ENCODE results near the gene SNURF.
"Not testable (repeated sequence)": the region's sequence is repeated elsewhere in the genome, so short reads cannot be mapped to it uniquely, and the experiment has no call there.

Gene SNURF

DNA sequence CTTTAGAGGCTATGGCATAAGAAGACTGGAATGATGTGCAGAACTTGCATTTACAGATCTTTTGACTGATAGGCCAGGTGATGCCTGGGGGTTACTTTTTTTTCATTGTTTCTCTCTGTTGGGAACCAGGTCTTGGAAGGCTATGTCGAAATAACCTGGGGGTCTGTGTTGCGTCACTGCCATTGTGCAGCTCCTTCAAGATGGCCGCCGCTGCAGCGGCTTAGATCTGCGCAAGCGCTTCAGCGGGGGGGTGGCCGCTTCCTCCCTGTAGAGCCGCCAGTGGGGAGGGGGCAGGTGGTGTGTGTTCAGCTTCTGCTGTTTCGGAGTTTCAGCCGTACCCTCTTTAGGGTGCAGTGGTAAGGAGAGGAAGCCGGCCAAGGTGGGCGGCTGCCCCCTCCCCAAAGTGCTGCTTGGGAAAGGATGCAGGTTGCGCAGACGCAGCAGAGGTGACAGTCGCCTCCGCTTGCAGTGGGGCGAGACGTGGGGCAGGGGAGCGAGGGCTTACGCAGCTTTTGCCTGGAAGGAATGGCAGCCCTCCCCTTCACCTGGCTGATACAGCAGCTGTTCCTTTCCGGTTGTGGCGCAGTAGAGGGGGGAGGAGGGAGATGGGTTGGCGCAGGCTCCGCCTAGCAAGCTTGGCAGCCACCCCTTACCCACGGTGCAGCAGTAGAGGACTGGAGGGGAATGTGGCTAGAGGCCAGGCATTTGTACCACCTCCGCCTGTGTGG is 1.5 kb downstream of the SNURF start:
- TF ChIP-seq, protein P1, sequence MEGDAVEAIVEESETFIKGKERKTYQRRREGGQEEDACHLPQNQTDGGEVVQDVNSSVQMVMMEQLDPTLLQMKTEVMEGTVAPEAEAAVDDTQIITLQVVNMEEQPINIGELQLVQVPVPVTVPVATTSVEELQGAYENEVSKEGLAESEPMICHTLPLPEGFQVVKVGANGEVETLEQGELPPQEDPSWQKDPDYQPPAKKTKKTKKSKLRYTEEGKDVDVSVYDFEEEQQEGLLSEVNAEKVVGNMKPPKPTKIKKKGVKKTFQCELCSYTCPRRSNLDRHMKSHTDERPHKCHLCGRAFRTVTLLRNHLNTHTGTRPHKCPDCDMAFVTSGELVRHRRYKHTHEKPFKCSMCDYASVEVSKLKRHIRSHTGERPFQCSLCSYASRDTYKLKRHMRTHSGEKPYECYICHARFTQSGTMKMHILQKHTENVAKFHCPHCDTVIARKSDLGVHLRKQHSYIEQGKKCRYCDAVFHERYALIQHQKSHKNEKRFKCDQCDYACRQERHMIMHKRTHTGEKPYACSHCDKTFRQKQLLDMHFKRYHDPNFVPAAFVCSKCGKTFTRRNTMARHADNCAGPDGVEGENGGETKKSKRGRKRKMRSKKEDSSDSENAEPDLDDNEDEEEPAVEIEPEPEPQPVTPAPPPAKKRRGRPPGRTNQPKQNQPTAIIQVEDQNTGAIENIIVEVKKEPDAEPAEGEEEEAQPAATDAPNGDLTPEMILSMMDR (IDR thresholded peaks at IDR 0.05; ENCODE audit: low read depth, low read length) = no peak
- DNase-seq (ENCODE audit: extremely low read depth, low read depth) = peak; percentile 32

DNA sequence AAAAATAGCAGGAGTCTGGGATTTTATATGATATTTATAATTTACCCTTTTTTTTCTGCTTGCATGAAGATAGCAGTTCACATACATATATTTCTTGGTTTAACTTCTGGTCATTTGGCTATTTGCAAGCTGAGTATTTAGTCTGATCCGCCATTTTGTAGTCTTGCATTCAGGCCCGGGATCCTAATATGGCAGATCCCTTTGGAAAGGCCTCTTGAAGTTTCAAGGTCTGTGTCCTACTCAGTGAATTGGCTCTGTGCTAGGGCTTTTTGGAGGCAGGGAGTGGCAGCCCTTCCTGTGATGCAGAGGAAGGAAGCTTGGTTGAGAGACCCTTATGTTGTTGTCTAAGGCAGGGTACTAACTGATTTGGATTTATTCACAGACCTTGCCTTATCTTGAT is 2.9 kb downstream of the SNURF start:
- TF ChIP-seq, protein P1 (IDR thresholded peaks at IDR 0.05; ENCODE audit: low read depth, low read length) = no peak
- no peak for DNase-seq (ENCODE audit: extremely low read depth, low read depth)

DNA sequence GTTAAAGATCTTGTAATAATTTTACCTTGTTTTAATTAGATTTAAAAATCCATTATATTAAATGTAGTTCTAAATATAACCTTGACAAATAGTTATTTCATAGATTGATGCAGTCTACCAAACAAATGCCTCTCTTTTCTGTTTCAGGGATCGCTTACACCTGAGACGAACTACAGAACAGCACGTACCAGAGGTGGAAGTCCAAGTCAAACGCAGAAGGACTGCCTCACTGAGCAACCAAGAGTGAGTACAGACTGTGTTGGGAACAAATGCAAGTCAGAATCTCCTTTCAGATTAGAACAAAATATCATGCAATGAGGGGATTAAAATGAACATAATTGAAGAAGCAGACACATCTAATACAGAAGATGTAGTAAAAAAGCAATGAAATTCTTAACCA is 7.2 kb downstream of the SNURF start:
- no peak for DNase-seq (ENCODE audit: extremely low read depth, low read depth)
- TF ChIP-seq, protein P1 (IDR thresholded peaks at IDR 0.05; ENCODE audit: low read depth, low read length) = no peak

DNA sequence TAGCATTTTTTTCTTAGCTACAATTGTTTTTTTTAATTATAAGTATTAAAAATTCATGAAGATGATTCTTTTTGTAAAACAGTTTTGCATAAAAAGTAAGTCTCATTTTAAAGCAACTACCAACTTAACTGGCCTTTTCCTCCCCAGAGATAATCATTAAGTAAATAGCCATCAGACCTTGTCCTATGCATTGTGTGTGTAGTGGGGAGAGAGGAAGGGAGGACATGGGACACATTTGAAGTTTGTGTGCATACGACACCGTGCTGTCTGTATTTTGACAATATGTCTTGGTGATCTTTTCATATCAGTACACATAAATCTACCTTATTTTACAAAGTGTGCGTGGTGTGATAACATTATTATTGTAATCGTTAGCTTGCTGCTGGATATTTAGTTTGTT is 8.1 kb downstream of the SNURF start:
- DNase-seq (ENCODE audit: extremely low read depth, low read depth) = no peak
- TF ChIP-seq, protein P1 (IDR thresholded peaks at IDR 0.05; ENCODE audit: low read depth, low read length) = no peak

DNA sequence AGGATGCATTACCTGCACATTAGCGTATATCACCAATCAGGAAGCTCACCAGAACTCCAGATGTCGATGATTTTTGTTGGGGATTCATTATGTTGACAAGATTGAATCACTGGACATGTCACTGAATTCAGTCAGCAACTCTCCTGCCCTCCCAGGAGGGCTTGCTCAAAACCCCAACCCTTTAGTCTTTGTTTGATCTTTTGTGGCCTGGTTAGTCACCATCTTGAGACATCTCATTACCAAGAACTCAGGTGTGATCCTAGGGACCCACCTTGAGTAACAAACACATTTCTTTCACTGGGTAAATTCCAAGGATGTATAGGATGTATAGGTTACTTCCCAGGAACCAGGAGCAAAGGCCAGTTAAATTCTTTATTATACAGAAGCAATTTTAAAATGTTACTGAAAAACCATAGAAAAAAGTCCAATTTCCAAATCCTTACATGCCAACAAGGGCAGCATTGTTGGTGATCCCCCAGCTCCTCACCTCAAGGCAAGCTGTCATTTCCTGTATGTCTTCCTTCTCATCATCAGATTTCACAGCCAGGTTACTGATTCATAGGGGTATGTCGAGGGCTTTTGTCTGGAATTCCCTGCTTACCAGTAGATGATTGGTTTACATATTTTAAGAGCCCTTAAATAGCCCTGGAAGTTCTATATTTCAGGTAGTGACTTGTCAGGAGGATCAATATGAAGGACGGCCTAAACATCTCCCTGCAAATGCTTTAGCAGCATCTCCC is 11.7 kb downstream of the SNURF start:
- DNase-seq (ENCODE audit: extremely low read depth, low read depth) = no peak
- TF ChIP-seq, protein P1 (IDR thresholded peaks at IDR 0.05; ENCODE audit: low read depth, low read length) = no peak

DNA sequence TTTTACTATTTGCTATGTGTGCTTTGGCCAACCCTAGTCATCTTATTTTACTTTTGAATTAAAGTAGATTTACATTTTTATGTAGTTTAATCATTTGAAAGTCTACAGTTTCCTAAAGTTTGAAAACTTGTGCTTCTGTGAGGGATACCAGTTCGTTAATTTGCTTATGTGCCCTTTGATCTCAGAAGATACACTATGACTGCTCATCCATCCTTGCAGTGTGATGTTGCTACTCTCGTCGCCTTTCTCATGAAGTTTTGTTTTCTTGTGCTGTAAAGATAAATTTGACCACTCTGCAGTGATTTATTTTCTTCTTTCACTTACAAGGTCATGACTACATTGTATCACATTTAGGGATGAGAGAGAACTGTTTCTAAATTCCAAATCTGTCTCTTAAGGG is 16.3 kb downstream of the SNURF start:
- TF ChIP-seq, protein P1 (IDR thresholded peaks at IDR 0.05; ENCODE audit: low read depth, low read length) = no peak
- no peak for DNase-seq (ENCODE audit: extremely low read depth, low read depth)

DNA sequence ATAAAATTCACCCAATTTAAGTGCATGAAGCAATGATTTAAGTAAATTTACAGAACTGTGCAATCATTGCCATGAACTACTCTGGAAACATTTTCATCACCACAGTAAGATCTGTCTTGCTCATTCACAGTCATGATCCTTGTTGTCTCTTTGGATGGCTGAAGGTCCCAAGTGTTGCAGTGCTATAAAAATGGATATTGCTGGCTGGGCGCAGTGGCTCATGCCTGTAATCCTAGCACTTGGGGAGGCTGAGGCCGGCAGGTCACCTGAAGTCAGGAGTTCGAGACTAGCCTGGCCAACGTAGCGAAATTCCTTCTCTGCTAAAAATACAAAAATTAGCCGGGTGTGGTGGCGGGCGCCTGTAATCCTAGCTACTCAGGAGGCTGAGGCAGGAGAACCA is 17.0 kb downstream of the SNURF start:
- TF ChIP-seq, protein P1 (IDR thresholded peaks at IDR 0.05; ENCODE audit: low read depth, low read length) = no peak
- DNase-seq (ENCODE audit: extremely low read depth, low read depth) = no peak

DNA sequence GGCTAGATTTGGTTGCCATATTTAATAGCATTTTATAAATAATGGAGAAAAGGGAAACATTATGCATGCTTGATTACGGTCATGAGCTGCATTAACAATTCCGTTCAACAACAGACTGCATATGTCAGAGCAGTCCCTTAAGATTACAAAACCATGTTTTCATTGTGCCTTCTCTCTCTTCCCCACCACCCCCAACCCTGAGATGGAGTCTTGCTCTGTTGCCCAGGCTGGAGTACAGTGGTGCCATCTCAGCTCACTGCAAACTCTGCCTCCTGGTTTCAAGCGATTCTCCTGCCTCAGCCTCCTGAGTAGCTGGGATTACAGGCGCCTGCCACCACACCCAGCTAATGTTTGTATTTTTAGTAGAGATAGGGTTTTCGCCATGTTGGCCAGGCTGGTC is 17.9 kb downstream of the SNURF start:
- not testable (repeated sequence) for DNase-seq (ENCODE audit: extremely low read depth, low read depth)
